HEK293 (cell line): ENCODE data around the gene NAT16.
A peak's percentile ranks its signal among the peaks of the same experiment; 100 is the strongest.

ENCODE experiments used
- CTCF ChIP-seq: fragments of 450-650 bp; formaldehyde crosslinking; IDR thresholded peaks from 2 replicates; pipeline ENCODE4 v1.5.1; 2016; ENCODE audit warnings: missing biosample characterization, missing genetic modification characterization
- ZBTB11 ChIP-seq: fragments of 450-650 bp; formaldehyde crosslinking; conservative IDR thresholded peaks from 2 replicates; pipeline ENCODE4 v1.5.1; 2016; ENCODE audit warnings: low read depth, missing biosample characterization, missing genetic modification characterization
- ZBTB8A ChIP-seq: fragments of 450-650 bp; formaldehyde crosslinking; IDR thresholded peaks from 2 replicates; pipeline ENCODE4 v1.5.1; 2016; ENCODE audit warnings: missing biosample characterization, missing genetic modification characterization
- ZNF10 ChIP-seq: fragments of 450-650 bp; formaldehyde crosslinking; IDR thresholded peaks from 2 replicates; pipeline ENCODE4 v1.5.1; 2017; ENCODE audit warnings: missing biosample characterization, missing genetic modification characterization
- ZNF146 ChIP-seq: fragments of 450-650 bp; formaldehyde crosslinking; IDR thresholded peaks from 2 replicates; pipeline ENCODE4 v1.5.1; 2016; ENCODE audit warnings: missing biosample characterization, missing genetic modification characterization
- ZNF174 ChIP-seq: fragments of 450-650 bp; formaldehyde crosslinking; IDR thresholded peaks from 2 replicates; pipeline ENCODE4 v1.5.0; 2017; ENCODE audit warnings: missing biosample characterization, mild to moderate bottlenecking, missing genetic modification characterization
- ZNF274 ChIP-seq, 2 experiments: fragments of 200-500 bp in 1 of 2; fragments of 450-650 bp in 1 of 2; sonication (Bioruptor generic) in 1 of 2; formaldehyde crosslinking in 1 of 2; IDR thresholded peaks; 2 replicates each; pipeline versions ENCODE4 v1.5.1 to v1.6.1; 2014 to 2016; ENCODE audit warnings: borderline replicate concordance in 1 of 2, inconsistent platforms in 1 of 2, low read length in 1 of 2, missing biosample characterization in 1 of 2, missing genetic modification characterization in 1 of 2
- ZNF292 ChIP-seq: fragments of 450-650 bp; formaldehyde crosslinking; IDR thresholded peaks from 2 replicates; pipeline ENCODE4 v1.5.1; 2016; ENCODE audit warnings: low read depth, missing biosample characterization, missing genetic modification characterization, borderline replicate concordance
- ZNF488 ChIP-seq: fragments of 450-650 bp; formaldehyde crosslinking; IDR thresholded peaks from 2 replicates; pipeline ENCODE4 v1.5.1; 2016; ENCODE audit warnings: missing biosample characterization, missing genetic modification characterization
- ZNF704 ChIP-seq: fragments of 450-650 bp; formaldehyde crosslinking; IDR thresholded peaks from 2 replicates; pipeline ENCODE4 v1.5.1; 2016; ENCODE audit warnings: missing biosample characterization, missing genetic modification characterization
- ZNF768 ChIP-seq: fragments of 450-650 bp; formaldehyde crosslinking; IDR thresholded peaks from 2 replicates; pipeline ENCODE4 v1.5.1; 2018; ENCODE audit warnings: missing biosample characterization, mild to moderate bottlenecking, missing genetic modification characterization
- TF ChIP-seq, protein P1 (sequence below): fragments of 450-650 bp; formaldehyde crosslinking; IDR thresholded peaks from 2 replicates; pipeline ENCODE4 v1.5.1; 2016; ENCODE audit warnings: missing biosample characterization, missing genetic modification characterization, borderline replicate concordance

GRCh38 chr7:101217388-101218235, 37.5 kb upstream of the NAT16 start, which contains the start of the genes PLOD3 and ZNHIT1:
- TF ChIP-seq ZNF274 (IDR thresholded peaks at IDR 0.05; ENCODE audit: low read length) (no peak), ZNF274 (tag by site-specific recombination; IDR thresholded peaks at IDR 0.05; ENCODE audit: borderline replicate concordance) (no peak), CTCF (tag by site-specific recombination) (peak; percentile 63; the same call in 1 of the 2 replicates), ZNF174 (tag by site-specific recombination) (no peak), ZNF488 (no peak), ZNF704 (tag by site-specific recombination) (no peak), ZNF768 (no peak), ZNF292 (tag by site-specific recombination) (no peak), ZBTB8A (tag by site-specific recombination) (peak; percentile 88), ZNF10 (tag by site-specific recombination) (0 out of 2 replicates have a peak, but pooled peaks have one; percentile 10), ZBTB11 (tag by site-specific recombination) (peak; percentile 88), ZNF146 (tag by site-specific recombination) (no peak)
- TF ChIP-seq, protein P1, sequence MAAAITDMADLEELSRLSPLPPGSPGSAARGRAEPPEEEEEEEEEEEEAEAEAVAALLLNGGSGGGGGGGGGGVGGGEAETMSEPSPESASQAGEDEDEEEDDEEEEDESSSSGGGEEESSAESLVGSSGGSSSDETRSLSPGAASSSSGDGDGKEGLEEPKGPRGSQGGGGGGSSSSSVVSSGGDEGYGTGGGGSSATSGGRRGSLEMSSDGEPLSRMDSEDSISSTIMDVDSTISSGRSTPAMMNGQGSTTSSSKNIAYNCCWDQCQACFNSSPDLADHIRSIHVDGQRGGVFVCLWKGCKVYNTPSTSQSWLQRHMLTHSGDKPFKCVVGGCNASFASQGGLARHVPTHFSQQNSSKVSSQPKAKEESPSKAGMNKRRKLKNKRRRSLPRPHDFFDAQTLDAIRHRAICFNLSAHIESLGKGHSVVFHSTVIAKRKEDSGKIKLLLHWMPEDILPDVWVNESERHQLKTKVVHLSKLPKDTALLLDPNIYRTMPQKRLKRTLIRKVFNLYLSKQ (tag by site-specific recombination), result no peak
